Measurements from ENCODE around the gene TMSB4X. TPM values are rescaled to one million over a fixed set of nuclear protein-coding genes. Genes with fewer than 3 reads are reported as not detected.

The TMSB4X gene
- total RNA-seq, 1 donor from 2014 or later: 3,093 TPM

DNA sequence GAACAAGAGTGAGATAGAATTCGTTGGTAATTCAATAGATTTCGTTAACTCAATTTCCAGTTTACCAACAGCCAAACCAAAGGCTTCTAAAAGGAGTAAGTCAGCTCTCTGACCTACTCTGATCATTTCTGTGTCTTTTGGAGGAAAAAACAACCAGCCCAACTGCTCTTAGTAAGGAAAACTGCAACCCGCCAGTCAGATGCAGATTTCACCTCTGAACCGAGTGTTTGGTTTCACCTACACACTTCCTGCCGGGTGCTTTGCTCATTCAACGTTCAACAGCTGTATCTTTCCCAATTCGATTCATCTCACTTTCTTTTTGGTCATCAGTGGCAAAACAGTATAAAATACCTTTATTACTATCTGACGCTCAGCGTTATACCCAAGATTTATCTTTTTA, 24.5 kb downstream of the TMSB4X start:
- peak overlapping the region; percentile 22 for H3K27ac Mint-ChIP-seq (ENCODE audit: unreplicated experiment)
- no peak overlapping the region for H3K4me3 Mint-ChIP-seq (ENCODE audit: unreplicated experiment)
- DNase-seq (ENCODE audit: low spot score): no peak
- peaks cover 26% of the 10 kb centered on the region for H3K4me1 Mint-ChIP-seq (ENCODE audit: low read depth)
- H3K27me3 Mint-ChIP-seq (ENCODE audit: low read depth): no peaks in the 10 kb centered on the region
- H3K9me3 Mint-ChIP-seq (ENCODE audit: low read depth): peaks cover 2% of the 10 kb centered on the region
- TF ChIP-seq, protein P1, sequence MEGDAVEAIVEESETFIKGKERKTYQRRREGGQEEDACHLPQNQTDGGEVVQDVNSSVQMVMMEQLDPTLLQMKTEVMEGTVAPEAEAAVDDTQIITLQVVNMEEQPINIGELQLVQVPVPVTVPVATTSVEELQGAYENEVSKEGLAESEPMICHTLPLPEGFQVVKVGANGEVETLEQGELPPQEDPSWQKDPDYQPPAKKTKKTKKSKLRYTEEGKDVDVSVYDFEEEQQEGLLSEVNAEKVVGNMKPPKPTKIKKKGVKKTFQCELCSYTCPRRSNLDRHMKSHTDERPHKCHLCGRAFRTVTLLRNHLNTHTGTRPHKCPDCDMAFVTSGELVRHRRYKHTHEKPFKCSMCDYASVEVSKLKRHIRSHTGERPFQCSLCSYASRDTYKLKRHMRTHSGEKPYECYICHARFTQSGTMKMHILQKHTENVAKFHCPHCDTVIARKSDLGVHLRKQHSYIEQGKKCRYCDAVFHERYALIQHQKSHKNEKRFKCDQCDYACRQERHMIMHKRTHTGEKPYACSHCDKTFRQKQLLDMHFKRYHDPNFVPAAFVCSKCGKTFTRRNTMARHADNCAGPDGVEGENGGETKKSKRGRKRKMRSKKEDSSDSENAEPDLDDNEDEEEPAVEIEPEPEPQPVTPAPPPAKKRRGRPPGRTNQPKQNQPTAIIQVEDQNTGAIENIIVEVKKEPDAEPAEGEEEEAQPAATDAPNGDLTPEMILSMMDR (IDR thresholded peaks at IDR 0.05): no peak
- H3K36me3 Mint-ChIP-seq (ENCODE audit: low read depth): no peaks in the 10 kb centered on the region

DNA sequence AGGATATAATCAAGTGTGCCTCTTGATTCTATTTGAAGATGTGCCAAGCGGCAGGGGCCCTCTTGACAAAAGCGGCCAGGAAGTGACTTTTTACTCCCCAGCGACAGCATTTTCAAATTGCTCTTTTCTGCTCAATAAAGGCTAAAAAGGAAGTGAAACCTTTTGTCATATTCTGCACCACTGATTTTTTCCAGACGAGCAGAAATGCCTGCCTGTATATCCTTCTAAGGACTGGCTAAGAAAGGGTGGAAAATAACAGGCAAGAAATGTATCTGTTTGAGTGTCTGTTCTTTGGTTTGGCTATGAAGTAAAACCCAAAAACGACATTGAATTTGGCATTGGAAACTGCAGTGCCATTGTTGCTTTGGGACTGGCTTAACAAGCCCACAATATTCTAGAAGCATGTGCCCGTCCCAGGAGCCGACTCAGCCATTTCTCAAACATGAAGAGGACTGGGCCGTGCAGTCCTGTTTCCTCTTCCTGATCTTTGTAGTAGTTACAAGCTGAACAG, 25.4 kb downstream of the TMSB4X start:
- DNase-seq (ENCODE audit: low spot score): no peak
- Mint-ChIP-seq H3K4me3 (ENCODE audit: unreplicated experiment) (no peak overlapping the region), H3K27ac (ENCODE audit: unreplicated experiment) (peak overlapping the region; percentile 8), H3K4me1 (ENCODE audit: low read depth) (peaks cover 28% of the 10 kb centered on the region), H3K36me3 (ENCODE audit: low read depth) (no peaks in the 10 kb centered on the region), H3K9me3 (ENCODE audit: low read depth) (peaks cover 2% of the 10 kb centered on the region), H3K27me3 (ENCODE audit: low read depth) (no peaks in the 10 kb centered on the region)
- TF ChIP-seq, protein P1 (IDR thresholded peaks at IDR 0.05): no peak

DNA sequence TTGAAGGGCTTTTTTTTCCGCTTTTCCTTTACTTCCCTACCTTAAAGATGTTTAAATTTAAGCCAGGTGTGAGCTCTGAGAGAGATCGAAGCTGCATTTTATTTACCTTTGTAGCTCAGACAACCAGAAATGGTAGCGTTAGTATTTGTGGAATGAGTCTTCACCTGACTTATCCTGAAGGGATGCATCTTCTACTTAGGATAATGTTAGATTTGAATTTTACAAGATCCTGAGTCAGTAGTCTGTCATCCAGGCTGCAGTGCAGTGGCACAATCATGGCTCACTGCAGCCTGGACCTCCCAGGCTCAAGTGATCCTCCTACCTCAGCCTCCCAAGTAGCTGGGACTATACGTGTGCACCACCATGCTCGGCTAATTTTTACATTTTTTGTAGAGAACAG, 26.2 kb downstream of the TMSB4X start:
- TF ChIP-seq, protein P1 (IDR thresholded peaks at IDR 0.05): no peak
- H3K4me3 Mint-ChIP-seq (ENCODE audit: unreplicated experiment): no peak overlapping the region
- no peak for DNase-seq (ENCODE audit: low spot score)
- peaks cover 35% of the 10 kb centered on the region for H3K4me1 Mint-ChIP-seq (ENCODE audit: low read depth)
- no peak overlapping the region for H3K27ac Mint-ChIP-seq (ENCODE audit: unreplicated experiment)
- H3K36me3 Mint-ChIP-seq (ENCODE audit: low read depth): no peaks in the 10 kb centered on the region
- H3K27me3 Mint-ChIP-seq (ENCODE audit: low read depth): no peaks in the 10 kb centered on the region
- no peaks in the 10 kb centered on the region for H3K9me3 Mint-ChIP-seq (ENCODE audit: low read depth)

- H3K4me3 Mint-ChIP-seq (ENCODE audit: unreplicated experiment): no peak overlapping the region
- H3K27me3 Mint-ChIP-seq (ENCODE audit: low read depth): no peaks in the 10 kb centered on the region
- no peaks in the 10 kb centered on the region for H3K36me3 Mint-ChIP-seq (ENCODE audit: low read depth)
- peaks cover 45% of the 10 kb centered on the region for H3K4me1 Mint-ChIP-seq (ENCODE audit: low read depth)
- TF ChIP-seq, protein P1 (IDR thresholded peaks at IDR 0.05): no peak
- DNase-seq (ENCODE audit: low spot score): no peak
- no peak overlapping the region for H3K27ac Mint-ChIP-seq (ENCODE audit: unreplicated experiment)
- H3K9me3 Mint-ChIP-seq (ENCODE audit: low read depth): no peaks in the 10 kb centered on the region
Observed at GRCh38 chrX:13001961-13002671, 27.2 kb downstream of the TMSB4X start.

DNA sequence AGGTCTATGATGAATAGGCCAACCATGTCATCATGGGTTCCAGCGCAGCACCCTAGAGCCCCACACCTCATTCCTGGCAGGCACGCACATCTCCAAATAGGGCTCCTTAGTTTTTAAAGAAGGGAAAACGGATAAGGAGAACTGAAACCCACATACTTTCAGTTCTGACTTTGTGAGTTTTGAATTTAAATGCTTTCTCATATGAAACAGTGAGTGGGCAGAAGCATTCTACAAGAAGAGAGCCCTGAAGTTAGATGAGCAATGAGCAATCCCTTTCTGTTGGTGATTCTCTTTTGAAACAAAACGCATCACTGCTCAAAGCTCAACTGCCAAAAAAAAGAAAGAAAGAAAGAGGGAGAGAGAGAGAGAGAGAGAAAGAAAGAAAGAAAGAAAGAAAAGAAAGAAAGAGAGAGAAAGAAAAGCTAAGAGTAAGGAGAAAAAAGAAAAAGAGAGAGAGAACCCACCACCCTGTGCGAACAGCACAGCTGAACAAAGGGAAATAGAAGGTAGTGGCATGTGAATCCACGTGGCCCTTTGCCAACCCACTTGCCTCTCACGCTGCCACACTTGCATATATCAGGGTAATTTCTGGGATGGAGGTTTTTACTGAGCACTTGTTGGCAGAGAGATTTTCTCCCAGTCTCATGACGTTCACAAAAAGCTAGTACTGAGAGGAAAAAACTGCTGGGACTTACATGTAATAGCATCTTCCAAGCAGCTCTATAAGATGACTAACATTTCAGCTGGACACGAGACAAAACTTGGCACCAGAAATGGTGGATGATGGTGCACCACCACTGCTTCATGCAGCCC, 31.0 kb downstream of the TMSB4X start:
- H3K27me3 Mint-ChIP-seq (ENCODE audit: low read depth): no peaks in the 10 kb centered on the region
- TF ChIP-seq, protein P1 (IDR thresholded peaks at IDR 0.05): no peak
- peak overlapping the region; percentile 97 for H3K27ac Mint-ChIP-seq (ENCODE audit: unreplicated experiment)
- H3K4me3 Mint-ChIP-seq (ENCODE audit: unreplicated experiment): no peak overlapping the region
- no peaks in the 10 kb centered on the region for H3K9me3 Mint-ChIP-seq (ENCODE audit: low read depth)
- no peak for DNase-seq (ENCODE audit: low spot score)
- H3K4me1 Mint-ChIP-seq (ENCODE audit: low read depth): peaks cover 51% of the 10 kb centered on the region
- H3K36me3 Mint-ChIP-seq (ENCODE audit: low read depth): no peaks in the 10 kb centered on the region
